Caki2 (cell line): ENCODE measurements around the gene ARHGAP10. TPM values are rescaled to one million over a fixed set of nuclear protein-coding genes. Genes with fewer than 3 reads are reported as not detected.
"Not testable (repeated sequence)": the region's sequence is repeated elsewhere in the genome, so short reads cannot be mapped to it uniquely, and the experiment has no call there.

ENCODE experiments used
- DNase-seq: peaks from one replicate; pipeline ENCODE4 v3.0.0-alpha.2; 2015; ENCODE audit warnings: low read depth
- in situ Hi-C: cut with HindIII; loops from 2 replicates; pipeline ENCODE4 v1.10.0; 2016; ENCODE audit warnings: low sequenced_read_pairs, low pct_unique_long_range_greater_than_20kb, mixed read lengths
- total RNA-seq: library from RNA; depleted of rRNA; stranded (reverse); fragments of >200 nt; shearing (Covaris generic); gene quantifications from 2 replicates; pipeline ENCODE4 v1.2.3, GENCODE V29; 2014; ENCODE audit warnings: low replicate concordance

ARHGAP10 gene
- total RNA-seq, 1 experiment from 2014 or later, result 8.3 TPM

DNA sequence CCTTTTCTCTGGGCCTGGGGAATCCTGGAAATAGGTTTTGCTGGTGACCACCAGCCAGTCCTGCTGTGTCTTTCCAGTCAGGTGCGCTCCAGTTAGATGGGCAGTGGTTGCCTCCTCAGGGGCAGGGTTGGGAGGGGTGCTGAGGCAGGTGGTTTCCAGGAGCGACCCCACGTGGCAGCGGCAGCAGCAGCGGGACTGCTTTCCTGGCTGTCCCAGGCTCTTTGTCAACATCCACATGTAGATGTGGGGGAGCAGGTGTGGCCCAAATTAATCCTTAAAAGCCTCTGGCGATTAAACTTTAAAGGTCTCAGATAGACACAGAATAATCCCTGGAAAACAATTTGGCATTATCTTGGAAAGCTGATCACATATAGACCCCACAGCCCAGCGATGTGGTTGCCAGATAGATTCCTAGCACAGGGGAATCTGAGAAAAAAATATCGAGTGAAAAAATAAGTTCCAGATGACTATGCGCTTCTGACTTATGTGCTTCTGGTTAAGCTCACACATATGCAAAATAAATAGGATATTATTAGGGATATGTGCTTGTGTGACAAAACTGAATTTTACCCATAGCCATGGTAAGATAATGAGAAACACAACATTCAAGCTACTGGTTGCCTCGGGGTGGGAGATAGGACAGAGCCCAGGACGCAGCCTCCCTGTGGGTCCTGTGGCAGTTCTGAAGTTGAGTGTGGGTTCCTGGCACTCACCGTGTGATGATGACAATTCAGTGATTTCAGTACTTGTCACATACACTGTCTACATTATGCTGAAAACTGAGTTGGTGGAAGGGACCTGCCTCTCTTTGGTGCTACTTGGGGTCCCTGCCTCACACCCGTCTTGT, 336.4 kb downstream of the ARHGAP10 start:
- in situ Hi-C loops, result no loop called here
- DNase-seq, result no peak

DNA sequence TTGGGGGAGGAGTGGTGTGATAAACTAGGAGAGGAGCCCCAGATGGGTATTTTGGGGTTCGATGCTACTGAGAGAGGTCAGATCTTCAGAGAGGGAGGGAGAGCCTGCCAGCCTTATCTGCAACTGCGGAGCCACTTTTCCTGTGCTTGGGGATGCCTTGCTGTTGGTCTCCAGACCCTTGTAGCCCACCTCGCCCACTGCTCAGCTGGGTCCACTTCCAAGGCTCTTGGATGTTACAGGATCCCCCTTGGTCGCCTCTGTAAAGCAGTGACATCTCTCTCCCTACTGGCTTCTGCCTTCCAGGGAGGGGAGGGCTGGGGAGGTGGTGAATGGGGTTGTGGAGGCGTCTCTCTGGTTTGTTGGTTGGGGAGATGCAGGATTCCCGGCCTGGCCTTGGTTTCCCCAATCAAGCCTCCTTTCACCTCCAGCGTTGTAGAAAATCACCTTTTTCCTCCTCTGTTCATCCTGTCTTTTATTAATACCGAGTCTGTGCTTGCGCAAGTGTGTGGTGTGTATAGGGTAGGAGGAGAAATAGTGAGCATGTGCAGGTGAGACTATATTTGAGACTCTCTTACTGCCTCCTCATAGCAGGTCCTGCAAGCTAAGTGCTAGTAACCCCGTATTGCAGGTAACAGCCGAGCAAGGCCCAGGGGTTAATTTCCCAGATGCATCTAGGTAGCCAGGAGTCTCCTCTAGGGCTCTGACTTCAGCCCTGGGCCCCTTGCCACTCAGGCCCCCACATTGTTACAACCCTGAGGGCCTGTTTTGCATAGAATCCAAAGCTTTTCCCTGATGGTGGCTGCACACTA, 337.4 kb downstream of the ARHGAP10 start:
- no peak for DNase-seq
- in situ Hi-C loops, result no loop called here

DNA sequence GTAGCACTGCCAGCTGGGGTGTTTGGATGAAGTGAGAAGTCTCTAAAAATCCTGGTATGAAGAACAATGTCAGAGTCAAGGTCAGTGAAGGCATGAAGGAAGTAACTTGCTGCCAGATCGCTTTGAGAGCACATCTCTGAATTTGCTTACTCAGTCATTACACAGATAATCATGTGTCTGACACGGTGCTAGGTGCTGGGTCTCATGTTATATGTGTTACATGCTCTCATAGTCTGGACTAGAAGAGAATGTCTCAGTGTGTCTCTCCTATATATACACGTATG, 337.9 kb downstream of the ARHGAP10 start:
- in situ Hi-C loops, result no loop called here
- DNase-seq, result no peak

DNA sequence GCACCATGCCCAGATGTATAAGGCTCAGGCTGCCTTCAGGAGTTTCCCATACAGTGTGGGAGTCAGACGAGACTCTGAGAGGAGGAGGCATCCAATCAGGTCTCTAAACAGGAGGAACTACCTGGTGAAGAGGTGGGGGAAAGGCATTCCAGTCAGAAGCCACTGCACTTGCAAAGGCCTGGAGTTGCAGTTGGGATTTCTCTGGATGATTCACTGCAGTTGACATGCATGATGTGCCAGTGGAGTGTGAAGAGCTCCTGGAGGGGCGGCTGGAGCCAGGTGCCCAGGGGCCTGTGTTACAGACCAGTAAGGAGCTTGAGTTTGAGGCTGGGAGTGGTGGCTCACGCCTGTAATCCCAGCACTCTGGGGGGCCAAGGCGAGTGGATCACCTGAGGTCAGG, 339.1 kb downstream of the ARHGAP10 start:
- DNase-seq, result peak; percentile 32

DNA sequence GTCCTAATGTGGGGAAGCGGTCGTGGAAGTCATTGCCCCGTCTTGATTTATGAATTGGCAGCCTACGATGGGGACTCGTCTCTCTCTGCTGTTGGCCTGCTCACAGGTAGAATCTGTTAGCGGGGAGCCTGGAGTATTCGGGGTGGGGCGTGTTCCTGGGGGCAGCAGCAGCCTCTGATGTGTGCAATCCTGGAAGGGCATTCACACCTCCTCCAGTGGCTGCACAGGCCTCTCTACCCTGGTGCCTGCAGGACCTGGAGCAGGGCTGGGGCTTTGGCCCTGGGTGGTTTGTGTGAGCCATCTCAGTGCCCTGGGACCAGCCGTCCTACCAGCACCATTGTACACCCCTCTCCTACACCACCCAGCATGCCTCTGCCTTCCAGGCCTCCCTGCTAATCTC, 340.9 kb downstream of the ARHGAP10 start:
- DNase-seq, result no peak
- in situ Hi-C loops, result no loop called here

More for the DNA sequence above, 339.1 kb downstream of the ARHGAP10 start:
- in situ Hi-C loops, result no loop called here

DNA sequence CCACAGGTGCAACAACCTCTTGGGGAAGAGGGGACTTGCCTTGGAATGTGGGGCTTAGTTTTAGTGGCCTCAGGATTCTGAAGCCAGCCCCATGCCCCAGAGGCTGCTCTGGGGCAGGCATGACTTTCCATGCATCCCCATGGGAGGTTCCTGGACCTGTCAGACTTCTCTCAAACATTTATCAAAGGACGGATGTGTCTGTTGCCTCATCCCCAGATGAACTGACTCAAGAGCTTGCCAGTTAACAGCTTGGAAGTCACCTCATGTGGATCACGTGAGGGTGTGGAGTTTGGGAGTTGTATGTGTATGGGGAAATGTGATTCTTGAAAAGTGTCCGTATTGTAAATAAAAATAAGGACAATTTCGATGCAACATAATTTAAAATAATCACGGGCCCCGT, 341.5 kb downstream of the ARHGAP10 start:
- DNase-seq, result no peak
- in situ Hi-C loops, result no loop called here

DNA sequence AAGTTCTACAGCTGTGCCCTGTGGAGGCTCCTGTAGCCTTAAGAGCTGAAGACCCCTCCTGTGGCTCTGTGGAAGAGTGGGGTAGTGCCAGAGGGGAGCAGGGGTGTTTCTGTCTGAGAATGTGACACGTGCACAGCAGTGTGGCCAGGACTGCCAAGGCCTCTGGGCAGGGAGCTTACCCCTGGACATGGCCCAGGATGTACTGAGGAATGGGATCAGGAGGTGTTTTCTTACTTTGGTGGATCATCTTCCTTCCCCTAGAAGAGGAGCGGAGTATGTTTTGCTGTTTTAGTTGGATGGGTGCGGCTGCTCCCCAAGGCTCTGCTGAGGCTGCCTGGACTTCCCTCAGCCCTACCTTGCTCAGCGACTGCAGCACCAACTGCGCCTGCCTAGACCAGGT, 342.6 kb downstream of the ARHGAP10 start:
- in situ Hi-C loops, result no loop called here
- no peak for DNase-seq

DNA sequence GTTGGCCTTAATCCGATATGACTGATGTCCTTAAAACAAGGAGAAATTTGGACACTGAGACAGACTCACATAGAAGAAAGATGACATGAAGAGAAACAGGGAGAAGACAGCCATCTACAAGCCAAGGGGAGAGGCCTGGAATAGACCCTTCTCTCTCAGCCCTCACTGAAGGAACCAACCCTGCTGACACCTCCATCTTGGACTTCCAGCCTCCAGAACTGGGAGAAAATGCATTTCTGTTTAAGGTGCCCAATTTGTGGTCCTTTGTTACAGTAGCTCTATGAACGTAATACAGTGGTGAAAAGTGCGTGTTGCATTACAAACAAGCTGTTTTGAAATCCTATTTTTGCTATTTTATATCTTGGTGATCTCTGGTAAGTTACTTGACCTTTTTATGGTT, 343.6 kb downstream of the ARHGAP10 start:
- in situ Hi-C loops, result no loop called here
- no peak for DNase-seq

DNA sequence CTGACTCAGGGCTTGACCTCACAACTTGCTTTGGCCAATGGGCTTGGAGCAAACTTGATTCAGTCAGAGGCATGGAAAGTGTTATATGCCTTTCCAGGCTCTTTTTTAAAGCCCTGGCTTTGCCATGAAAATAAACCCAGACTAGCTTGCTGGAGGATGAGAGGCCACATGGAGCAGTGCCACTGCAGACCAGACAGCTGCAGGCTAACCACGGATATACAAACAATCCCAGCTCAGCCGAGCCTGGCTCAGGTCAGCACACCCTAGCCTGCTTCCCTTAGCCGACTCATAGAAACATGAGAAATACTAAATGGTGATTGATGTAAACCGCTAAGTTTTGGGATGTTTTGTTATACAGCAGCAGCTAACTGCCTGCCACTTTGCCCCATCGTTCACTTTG, 345.1 kb downstream of the ARHGAP10 start:
- DNase-seq, result no peak
- in situ Hi-C loops, result no loop called here

DNA sequence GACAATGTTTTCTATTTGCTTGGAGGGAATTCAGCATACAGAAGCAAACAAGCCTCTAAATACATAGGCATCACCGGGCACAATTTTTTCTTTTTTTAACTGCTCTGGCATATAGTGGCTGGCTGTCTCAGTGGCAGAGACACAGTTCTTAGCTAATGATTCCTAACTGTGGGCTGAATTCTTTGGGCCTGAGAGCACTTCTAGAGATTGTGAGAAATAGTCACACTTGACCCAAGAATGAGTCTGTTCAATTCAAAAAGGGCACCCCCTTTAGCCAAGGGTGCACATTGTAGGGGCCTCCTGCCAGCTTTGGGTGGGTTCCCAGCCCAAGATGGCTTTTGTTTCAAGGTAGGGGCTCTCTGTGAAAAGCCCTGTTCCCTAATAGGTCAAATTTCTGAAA, 345.7 kb downstream of the ARHGAP10 start:
- in situ Hi-C loops, result no loop called here
- DNase-seq, result no peak

DNA sequence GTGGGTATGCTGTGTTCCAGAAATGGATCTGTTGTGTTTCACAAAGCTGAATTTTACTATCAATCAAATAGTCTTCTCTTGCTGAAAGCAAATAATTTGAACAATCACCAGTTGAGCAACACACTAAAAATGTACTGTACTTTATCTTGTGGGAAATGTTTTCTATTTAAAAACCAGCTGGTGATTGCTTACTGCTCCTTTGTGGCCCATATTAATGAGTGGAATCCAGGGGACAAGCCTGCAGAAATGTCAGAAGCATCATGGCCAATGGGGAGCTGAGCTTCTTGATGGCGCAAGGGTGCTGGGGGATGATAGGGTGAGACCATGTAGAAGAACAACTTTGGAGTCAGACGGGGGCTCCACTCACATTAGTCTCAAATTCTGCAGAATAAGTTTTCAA, 346.2 kb downstream of the ARHGAP10 start:
- no peak for DNase-seq
- in situ Hi-C loops, result no loop called here

DNA sequence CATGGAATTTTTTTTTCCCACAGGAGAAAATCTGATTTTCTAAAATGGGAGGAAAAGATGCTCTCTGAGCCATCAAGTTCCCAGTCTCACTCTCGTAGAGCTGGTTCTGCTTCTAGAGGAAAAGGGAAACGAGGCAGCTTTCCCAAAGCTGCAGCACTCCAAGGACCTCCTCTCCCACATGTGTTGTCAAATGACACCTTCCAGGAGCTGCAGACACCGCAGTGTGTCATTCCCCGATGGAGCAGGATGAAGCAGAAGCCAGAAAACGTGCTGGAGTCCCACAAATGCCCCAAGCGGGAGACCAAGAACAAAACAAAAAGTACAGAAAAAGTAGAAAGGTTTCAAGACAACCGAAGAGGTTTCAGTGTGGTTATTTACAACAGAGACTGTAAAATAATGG, 348.1 kb downstream of the ARHGAP10 start:
- in situ Hi-C loops, result no loop called here
- no peak for DNase-seq

DNA sequence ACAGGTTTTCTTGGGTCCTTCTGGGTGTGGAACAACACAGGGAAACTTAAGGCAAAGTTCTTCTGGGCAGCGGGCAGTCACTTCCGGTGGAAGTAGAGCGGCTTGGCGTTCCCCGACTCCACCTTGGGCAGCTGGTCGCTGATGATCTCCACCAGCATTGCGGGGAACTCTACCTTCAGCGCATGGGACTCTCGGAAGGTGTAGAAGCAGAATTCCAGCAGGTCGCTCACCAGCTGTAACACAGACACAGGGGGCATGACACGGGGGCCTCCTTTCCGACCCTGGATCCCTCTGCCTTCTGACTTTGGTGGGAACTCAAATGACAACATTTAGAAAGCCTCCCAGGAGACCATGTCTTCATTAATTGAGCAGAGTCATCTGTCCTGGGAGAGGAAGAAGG, 349.4 kb downstream of the ARHGAP10 start:
- in situ Hi-C loops, result no loop called here
- no peak for DNase-seq

DNA sequence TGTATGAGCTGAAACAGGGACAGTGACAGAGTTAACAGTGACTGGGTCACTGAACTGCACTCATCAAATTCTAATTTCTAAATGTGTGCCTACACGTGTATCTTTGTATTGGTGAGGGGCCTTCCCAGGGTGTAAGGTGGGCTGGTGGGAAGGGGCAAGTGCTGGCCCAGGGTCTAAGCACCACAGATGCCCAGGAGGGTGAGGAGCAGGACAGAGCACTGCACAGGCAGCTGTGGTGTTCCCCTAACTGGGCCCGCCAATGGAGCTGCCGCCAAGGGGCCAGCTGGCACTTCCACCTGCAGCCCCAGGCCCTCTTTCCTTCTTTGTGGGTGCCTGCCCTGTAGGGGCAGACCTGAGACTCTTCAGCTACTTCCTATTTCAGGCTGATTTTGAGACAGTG, 349.9 kb downstream of the ARHGAP10 start:
- in situ Hi-C loops, result no loop called here
- DNase-seq, result no peak

DNA sequence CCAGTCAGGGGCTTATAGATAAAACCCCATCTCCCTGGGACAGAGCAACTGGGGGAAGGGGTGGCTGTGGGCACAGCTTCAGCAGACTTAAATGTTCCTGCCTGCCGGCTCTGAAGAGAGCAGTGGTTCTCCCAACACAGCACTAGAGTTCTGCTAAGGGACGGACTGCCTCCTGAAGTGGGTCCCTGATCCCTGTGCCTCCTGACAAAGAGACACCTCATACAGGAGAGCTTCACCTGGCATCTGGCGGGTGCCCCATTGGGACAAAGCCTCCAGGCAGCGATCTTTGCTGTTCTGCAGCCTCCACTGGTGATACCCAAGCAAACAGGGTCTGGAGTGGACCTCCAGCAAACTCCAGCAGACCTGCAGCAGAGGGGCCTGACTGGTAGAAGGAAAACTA, 351.2 kb downstream of the ARHGAP10 start:
- in situ Hi-C loops, DNase-seq: not testable (repeated sequence)

DNA sequence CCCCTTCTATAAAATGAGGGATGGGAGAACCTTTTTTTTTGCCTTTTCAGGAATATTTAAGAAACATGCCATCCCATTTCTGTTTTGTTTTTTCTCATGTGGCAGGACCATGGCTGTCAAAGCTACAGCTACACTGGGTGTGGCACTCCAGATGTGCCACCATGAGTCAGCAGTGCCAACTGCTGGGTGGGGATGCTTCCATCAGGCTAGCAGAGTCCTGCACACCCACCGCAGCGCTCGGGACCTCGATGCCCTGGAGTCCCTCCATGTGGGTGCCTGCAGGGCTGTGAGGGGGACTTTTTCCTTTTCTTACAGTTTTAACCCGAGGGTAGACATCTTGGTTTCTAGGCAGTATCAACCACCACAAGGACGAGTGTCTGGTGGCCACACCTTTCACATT, 357.7 kb downstream of the ARHGAP10 start:
- in situ Hi-C loops, result no loop called here
- no peak for DNase-seq

DNA sequence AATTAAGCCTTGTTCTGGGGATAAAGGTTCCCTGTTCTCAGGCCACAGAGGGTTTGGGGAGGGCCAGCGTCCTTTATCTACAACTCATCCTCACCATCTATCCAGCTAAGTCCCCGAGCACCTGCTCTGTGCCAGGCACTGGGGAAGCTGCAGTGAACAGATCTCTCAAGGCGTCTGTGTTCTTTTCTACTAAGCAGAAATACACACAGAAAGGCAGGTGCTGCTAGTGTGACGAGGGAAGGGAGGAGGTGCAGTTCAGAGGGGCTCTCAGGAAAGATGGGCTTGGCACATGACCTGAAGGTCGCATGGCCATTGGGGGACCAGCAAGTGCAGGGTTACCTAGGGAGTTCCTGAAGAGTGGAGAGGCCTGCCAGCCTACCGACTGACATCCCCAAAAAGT, 358.1 kb downstream of the ARHGAP10 start:
- no peak for DNase-seq
- in situ Hi-C loops, result no loop called here

DNA sequence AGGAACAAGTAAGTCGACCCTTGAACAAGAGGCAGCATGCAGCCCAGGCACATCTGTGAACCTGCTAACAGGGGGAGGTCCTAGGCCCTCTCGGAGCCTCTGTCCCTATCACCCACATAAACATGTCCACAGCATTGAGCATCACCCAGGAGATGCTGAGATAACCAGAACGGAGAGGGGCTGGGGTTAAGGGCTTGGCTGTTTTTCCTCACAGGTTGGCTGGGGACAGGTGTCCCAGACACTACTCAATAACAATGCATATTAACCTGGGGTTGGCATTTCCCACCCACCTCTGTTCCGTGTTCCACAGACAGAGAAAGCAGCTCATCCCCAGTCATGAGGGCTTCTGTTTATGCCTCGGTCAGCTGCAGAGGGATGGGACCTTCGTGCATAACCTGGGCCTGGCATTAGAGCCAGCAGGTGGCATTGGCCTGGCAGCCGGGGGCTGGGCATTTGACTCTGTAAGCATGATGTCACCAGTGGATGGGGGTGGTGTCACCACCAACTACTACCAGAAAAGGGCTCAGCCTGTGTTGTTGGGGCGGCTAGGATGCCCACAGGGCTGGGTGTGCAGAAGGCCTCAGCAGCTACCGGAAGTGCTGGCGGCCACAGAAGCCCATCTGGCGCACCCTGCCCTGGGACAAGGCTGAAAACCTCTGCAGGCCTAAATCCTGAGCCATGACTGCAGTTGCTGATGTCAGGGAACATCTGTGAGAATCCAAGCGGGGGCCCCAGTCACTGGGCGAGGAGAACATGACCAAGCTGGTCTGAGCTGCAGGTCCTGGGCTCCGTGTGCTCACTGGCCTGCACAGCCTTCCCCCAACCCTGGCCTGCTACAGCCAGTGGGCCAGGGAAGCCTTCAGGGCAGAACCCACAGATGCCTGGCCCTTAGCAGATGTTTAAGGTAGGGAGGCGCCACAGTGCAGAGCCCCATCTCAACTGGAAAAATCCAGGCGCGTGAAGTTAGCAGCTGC, 358.9 kb downstream of the ARHGAP10 start:
- in situ Hi-C loops, result no loop called here
- DNase-seq, result no peak

DNA sequence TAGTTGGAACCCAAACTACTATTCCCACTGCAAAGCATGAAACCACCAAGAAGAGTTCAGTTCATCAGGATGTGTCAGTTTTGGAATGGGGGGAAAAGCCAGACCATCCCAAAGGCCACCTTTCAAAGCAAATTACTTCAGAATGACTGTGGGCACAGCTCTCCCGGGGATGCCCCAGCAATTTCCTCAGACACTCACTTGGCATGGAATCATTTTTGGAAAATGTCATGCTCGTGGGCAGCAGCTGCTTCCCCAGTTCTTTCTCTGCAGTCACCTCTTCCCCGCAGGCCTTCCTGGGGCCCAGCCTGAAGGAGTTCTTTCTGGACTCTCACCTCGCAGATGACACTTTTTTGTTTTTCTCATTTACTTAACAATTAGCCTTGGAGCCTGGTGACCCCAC, 360.0 kb downstream of the ARHGAP10 start:
- in situ Hi-C loops, result no loop called here
- DNase-seq, result no peak
